ENCODE data around the gene ACTA2. TPM values are rescaled to one million over a fixed set of nuclear protein-coding genes. Genes with fewer than 3 reads are reported as not detected.

ACTA2 gene
- 100 to 1,000 TPM in 1 of 2 donors, 10 to 100 TPM in 1; 57.1 to 245 TPM for total RNA-seq
- long read RNA-seq, transcript ACTA2-201 (9 exons, 1,349 nt) = major isoform, 48 of 64 reads
- long read RNA-seq, partial matches to known transcripts = 6 of 64 reads
- long read RNA-seq, other reads (novel, unspliced or antisense) = 10 of 64 reads

GRCh38 chr10:88952647-88953111 is at the start of gene ACTA2:
Gene ACTA2 (minus strand): TSS chr10:88952773. CDS start chr10:88948930, 3,843 bp downstream.
- intact Hi-C loops (cut with DNase I, micrococcal nuclease) = no loop called here
- DNase-seq = peak; percentile 46 to 67
- peak; percentile 42 for ATAC-seq

- intact Hi-C loops (cut with DNase I, micrococcal nuclease) = loop anchor here in 1 of 2 donors (10.0 kb wide), 1 partner anchor 157 kb away; no protein-coding TSS in a partner anchor
- DNase-seq (no peak), ATAC-seq (no peak)
Measured at GRCh38 chr10:89001729-89002072, 49.1 kb upstream of the ACTA2 start.

- no peak for DNase-seq
- peak; percentile 12 for ATAC-seq
- intact Hi-C loops (cut with DNase I, micrococcal nuclease) = loop anchor here in 1 of 2 donors (10.0 kb wide), 1 partner anchor 156 kb away; no protein-coding TSS in a partner anchor
Measured at GRCh38 chr10:89001024-89001728, 48.6 kb upstream of the ACTA2 start.

- DNase-seq = no peak
- intact Hi-C loops (cut with DNase I, micrococcal nuclease) = loop anchor here in 1 of 2 donors (10.0 kb wide), 1 partner anchor 155 kb away; no protein-coding TSS in a partner anchor
- ATAC-seq = no peak
Measured at GRCh38 chr10:88999625-89000024, 47.1 kb upstream of the ACTA2 start.

GRCh38 chr10:88996927-88997326 is 44.4 kb upstream of the ACTA2 start:
- intact Hi-C loops (cut with DNase I, micrococcal nuclease) = no loop called here

GRCh38 chr10:88995156-88995876 is 42.7 kb upstream of the ACTA2 start:
- intact Hi-C loops (cut with DNase I, micrococcal nuclease) = no loop called here
- DNase-seq = no peak
- ATAC-seq = no peak

More at GRCh38 chr10:88996927-88997326, 44.4 kb upstream of the ACTA2 start:
- DNase-seq = no peak
- no peak for ATAC-seq

GRCh38 chr10:88994019-88994418 is 41.4 kb upstream of the ACTA2 start:
- intact Hi-C loops (cut with DNase I, micrococcal nuclease) = no loop called here
- DNase-seq (no peak), ATAC-seq (no peak)

GRCh38 chr10:88992921-88993524 is 40.5 kb upstream of the ACTA2 start:
- DNase-seq = no peak
- no peak for ATAC-seq
- intact Hi-C loops (cut with DNase I, micrococcal nuclease) = no loop called here

- DNase-seq (no peak), ATAC-seq (no peak)
- intact Hi-C loops (cut with DNase I, micrococcal nuclease) = no loop called here
Measured at GRCh38 chr10:88991899-88992320, 39.3 kb upstream of the ACTA2 start.

- DNase-seq (peak; percentile 58 to 79), ATAC-seq (peak; percentile 59)
- intact Hi-C loops (cut with DNase I, micrococcal nuclease) = no loop called here
Measured at GRCh38 chr10:88991161-88991898, 38.8 kb upstream of the ACTA2 start.

- ATAC-seq (peak; percentile 86), DNase-seq (peak; percentile 83 to 85)
- intact Hi-C loops (cut with DNase I, micrococcal nuclease) = no loop called here
Measured at GRCh38 chr10:88990384-88991160, 38.0 kb upstream of the ACTA2 start, which contains the start of gene FAS. Gene FAS (plus strand): TSS chr10:88990798. CDS start chr10:88990877, 79 bp downstream.

GRCh38 chr10:88989824-88990383 is 37.3 kb upstream of the ACTA2 start:
- ATAC-seq = peak; percentile 16
- no peak for DNase-seq
- intact Hi-C loops (cut with DNase I, micrococcal nuclease) = loop anchor here in 1 of 2 donors (5.0 kb wide), 1 partner anchor 53 kb away; no protein-coding TSS in a partner anchor

GRCh38 chr10:88989423-88989822 is 36.9 kb upstream of the ACTA2 start:
- ATAC-seq (no peak), DNase-seq (no peak)
- intact Hi-C loops (cut with DNase I, micrococcal nuclease) = loop anchor here in 1 of 2 donors (5.0 kb wide), 1 partner anchor 52 kb away; no protein-coding TSS in a partner anchor

- DNase-seq (no peak), ATAC-seq (no peak)
- intact Hi-C loops (cut with DNase I, micrococcal nuclease) = loop anchor here (2.0 to 5.0 kb wide), 2 partner anchors 51 to 53 kb away; no protein-coding TSS in a partner anchor
Measured at GRCh38 chr10:88987840-88988239, 35.3 kb upstream of the ACTA2 start.

GRCh38 chr10:88987243-88987725 is 34.7 kb upstream of the ACTA2 start:
- ATAC-seq = no peak
- intact Hi-C loops (cut with DNase I, micrococcal nuclease) = loop anchor here (2.0 to 5.0 kb wide), 2 partner anchors 50 to 52 kb away; no protein-coding TSS in a partner anchor
- no peak for DNase-seq

GRCh38 chr10:88986549-88987242 is 34.1 kb upstream of the ACTA2 start:
- intact Hi-C loops (cut with DNase I, micrococcal nuclease) = loop anchor here (2.0 to 5.0 kb wide), 2 partner anchors 49 to 52 kb away; no protein-coding TSS in a partner anchor
- DNase-seq = no peak
- ATAC-seq = no peak

All from left colon (tissue), 2 donors.